ENCODE data around the gene ARHGEF17.

The ARHGEF17 gene

GRCh38 chr11:73298233-73298632 lies 9.8 kb upstream of the ARHGEF17 start:
- TF ChIP-seq CTCF (IDR thresholded peaks at IDR 0.05; ENCODE audit: low read depth, low read length, missing control alignments) = no peak
- no peak overlapping the region for H3K4me3 ChIP-seq (replicated peaks; ENCODE audit: low read depth, low read length)
- no peak for DNase-seq (ENCODE audit: extremely low read depth, low read depth)

DNA sequence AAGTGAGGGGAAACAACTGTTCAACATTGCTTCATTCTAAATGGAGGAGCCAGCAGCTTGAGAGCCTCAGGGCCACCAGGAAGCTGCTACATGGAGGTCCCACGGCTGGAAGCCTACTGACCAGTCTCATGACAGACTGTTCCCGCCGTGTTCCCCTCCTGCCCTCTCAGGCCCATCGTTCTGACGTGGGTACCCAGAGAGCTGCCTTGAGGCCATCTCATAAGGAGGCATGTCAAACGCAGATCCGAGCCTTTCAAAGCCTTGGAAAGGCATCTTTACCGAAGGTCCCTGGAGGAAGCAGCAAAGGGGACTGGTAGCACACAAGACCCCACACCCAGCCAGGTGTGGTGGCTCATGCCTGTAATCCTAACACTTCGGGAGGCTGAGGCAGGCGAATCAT lies 8.3 kb upstream of the ARHGEF17 start:
- TF ChIP-seq CTCF (IDR thresholded peaks at IDR 0.05; ENCODE audit: low read depth, low read length, missing control alignments) = no peak
- no peak for DNase-seq (ENCODE audit: extremely low read depth, low read depth)
- no peak overlapping the region for H3K4me3 ChIP-seq (replicated peaks; ENCODE audit: low read depth, low read length)

GRCh38 chr11:73306069-73306841 lies 1.8 kb upstream of the ARHGEF17 start:
- DNase-seq (ENCODE audit: extremely low read depth, low read depth) = no peak
- no peak for TF ChIP-seq CTCF (IDR thresholded peaks at IDR 0.05; ENCODE audit: low read depth, low read length, missing control alignments)
- H3K4me3 ChIP-seq (replicated peaks; ENCODE audit: low read depth, low read length) = no peak overlapping the region

- H3K4me3 ChIP-seq (replicated peaks; ENCODE audit: low read depth, low read length) = peak overlapping the region; percentile 34
- TF ChIP-seq CTCF (IDR thresholded peaks at IDR 0.05; ENCODE audit: low read depth, low read length, missing control alignments) = no peak
- DNase-seq (ENCODE audit: extremely low read depth, low read depth) = no peak
Measured at GRCh38 chr11:73306977-73307322, 1.1 kb upstream of the ARHGEF17 start.

- DNase-seq (ENCODE audit: extremely low read depth, low read depth) = peak; percentile 94
- peak; percentile 80 for TF ChIP-seq CTCF (IDR thresholded peaks at IDR 0.05; ENCODE audit: low read depth, low read length, missing control alignments)
- H3K4me3 ChIP-seq (replicated peaks; ENCODE audit: low read depth, low read length) = peak overlapping the region; percentile 56
Measured at GRCh38 chr11:73307323-73308002, 613 bp upstream of the ARHGEF17 start.

- peak overlapping the region; percentile 56 for H3K4me3 ChIP-seq (replicated peaks; ENCODE audit: low read depth, low read length)
- DNase-seq (ENCODE audit: extremely low read depth, low read depth) = peak; percentile 75
- TF ChIP-seq CTCF (IDR thresholded peaks at IDR 0.05; ENCODE audit: low read depth, low read length, missing control alignments) = no peak
Measured at GRCh38 chr11:73308961-73309919, 1.2 kb downstream of the ARHGEF17 start.
